ENCODE data around the gene NCLN. TPM values are rescaled to one million over a fixed set of nuclear protein-coding genes. Genes with fewer than 3 reads are reported as not detected.
"Not testable (repeated sequence)": the region's sequence is repeated elsewhere in the genome, so short reads cannot be mapped to it uniquely, and the experiment has no call there.

NCLN gene
- total and polyA plus RNA-seq, 9 of the 15 experiments (the other 6 are each of a cell fraction or from before 2014, with no cell fraction given) = 3.8 to 126 (median 39.6) TPM

DNA sequence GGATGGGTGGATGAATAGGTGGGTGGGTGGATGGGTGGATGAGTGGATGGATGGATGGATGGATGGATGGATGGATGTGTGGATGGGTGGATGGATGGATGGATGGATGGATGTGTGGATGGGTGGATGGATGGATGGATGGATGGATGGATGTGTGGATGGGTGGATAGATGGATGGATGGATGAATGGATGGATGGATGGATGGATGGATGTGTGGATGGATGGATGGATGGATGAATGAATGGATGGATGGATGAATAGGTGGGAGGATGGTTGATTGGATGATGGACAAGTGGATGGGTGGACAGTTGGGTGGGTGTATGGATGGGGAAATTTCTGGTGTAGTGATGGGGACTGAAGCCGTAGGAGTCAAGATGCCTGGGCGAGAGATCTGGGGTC is 49.9 kb downstream of the NCLN start:
- DNase-seq (ENCODE audit: extremely low read depth in 1 of 4, low spot score in 3 of 4); FAIRE-seq; H4K20me1 ChIP-seq (replicated peaks; ENCODE audit: control insufficient read depth, insufficient read depth, low read length); H3K4me3 ChIP-seq; in situ Hi-C loops (cut with MboI); H2AFZ ChIP-seq (ENCODE audit: low read depth, low read length); H3K36me3 ChIP-seq (ENCODE audit: control insufficient read depth, insufficient read depth, low read length); ATAC-seq; H3K9me3 ChIP-seq (replicated peaks; ENCODE audit: control insufficient read depth, insufficient read depth, low read depth, low read length); H3K9ac ChIP-seq (ENCODE audit: insufficient read depth in 1 of 2, low read depth in 2 of 2, low read length in 2 of 2); CTCF ChIA-PET (ENCODE audit: low intra/inter-chr PET ratio); BruUV-seq (replicated peaks); H3K4me2 ChIP-seq (ENCODE audit: insufficient read depth, low read length); intact Hi-C loops (cut with micrococcal nuclease); H3K9me1 ChIP-seq (ENCODE audit: control insufficient read depth, insufficient read depth, low read length); POLR2A ChIA-PET; H3K27ac ChIP-seq (ENCODE audit: extremely low read depth, low read depth, low read length); H3K4me1 ChIP-seq (replicated peaks in 1 of 2; ENCODE audit: control insufficient read depth in 2 of 2, insufficient read depth in 2 of 2, low read length in 2 of 2); H3K79me2 ChIP-seq (ENCODE audit: control insufficient read depth, insufficient read depth, low read length); H3K27me3 ChIP-seq (ENCODE audit: control insufficient read depth in 2 of 2, insufficient read depth in 2 of 2, low read length in 2 of 2): not testable (repeated sequence)
- 0 out of 2 replicates have a peak, but pooled peaks have one; percentile 36 for TF ChIP-seq EHMT2 (IDR thresholded peaks at IDR 0.05)
- 19% methylated on average over 2 of the region's 2 CpGs for WGBS (ENCODE audit: insufficient coverage, low coverage, missing lambda C conversion rate)

DNA sequence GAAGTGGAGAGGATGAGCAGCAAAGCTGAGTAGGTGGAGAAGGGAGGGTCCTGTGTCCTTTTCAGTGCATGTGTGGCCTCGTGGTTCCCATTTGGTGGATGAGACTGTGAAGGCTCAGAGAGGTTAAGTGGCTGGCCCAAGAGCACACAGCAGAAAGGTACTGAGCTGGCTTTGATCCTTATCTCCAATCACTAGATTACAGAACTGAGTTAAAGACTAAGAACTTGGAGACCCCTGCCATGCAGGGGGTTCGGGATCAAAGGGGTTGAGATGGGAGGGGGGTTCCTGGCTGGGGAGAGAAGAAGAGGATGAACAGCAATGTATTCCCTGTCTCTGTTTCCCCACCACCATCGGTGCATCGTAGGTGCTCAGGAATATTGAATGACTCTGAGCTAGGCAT is 50.5 kb downstream of the NCLN start:
- Histone ChIP-seq H3K4me2 (ENCODE audit: insufficient read depth, low read length) (no peak overlapping the region), H3K79me2 (ENCODE audit: control insufficient read depth, insufficient read depth, low read length) (no peaks in the 10 kb centered on the region), H3K4me3 (no peak overlapping the region), H3K27ac (ENCODE audit: extremely low read depth, low read depth, low read length) (no peak overlapping the region), H3K9me3 (replicated peaks; ENCODE audit: control insufficient read depth, insufficient read depth, low read depth, low read length) (no peaks in the 10 kb centered on the region), H3K9me1 (ENCODE audit: control insufficient read depth, insufficient read depth, low read length) (no peaks in the 10 kb centered on the region), H2AFZ (ENCODE audit: low read depth, low read length) (no peak overlapping the region), H3K9ac (ENCODE audit: insufficient read depth in 1 of 2, low read depth in 2 of 2, low read length in 2 of 2) (no peak overlapping the region), H3K4me1 (replicated peaks in 1 of 2; ENCODE audit: control insufficient read depth in 2 of 2, insufficient read depth in 2 of 2, low read length in 2 of 2) (peaks cover 0 to 3% of the 10 kb centered on the region in 2 experiments; a peak in 1 of 5 replicates), H3K27me3 (ENCODE audit: control insufficient read depth in 2 of 2, insufficient read depth in 2 of 2, low read length in 2 of 2) (peaks cover 0 to 9% of the 10 kb centered on the region in 2 experiments; a peak in 2 of 5 replicates), H3K36me3 (ENCODE audit: control insufficient read depth, insufficient read depth, low read length) (no peaks in the 10 kb centered on the region), H4K20me1 (replicated peaks; ENCODE audit: control insufficient read depth, insufficient read depth, low read length) (0 out of 2 replicates have a peak, but pooled peaks cover 2% of the 10 kb centered on the region)
- POLR2A ChIA-PET = interaction anchor here (0.6 kb wide), 1 partner anchor 1178 kb away, joined by 5 read pairs; no protein-coding TSS in a partner anchor
- WGBS (ENCODE audit: insufficient coverage, low coverage, missing lambda C conversion rate) = 19% methylated on average over 4 of the region's 4 CpGs
- ATAC-seq (no peak), FAIRE-seq (no peak), DNase-seq (ENCODE audit: extremely low read depth in 1 of 4, low spot score in 3 of 4) (no peak)
- BruUV-seq (replicated peaks) = no TSS peak
- intact Hi-C loops (cut with micrococcal nuclease) = no loop called here
- CTCF ChIA-PET (ENCODE audit: low intra/inter-chr PET ratio) = no interaction called here
- in situ Hi-C loops (cut with MboI) = no loop called here
- TF ChIP-seq SMARCA5 (IDR thresholded peaks at IDR 0.05) (peak; percentile 66; the same call in 1 of the 2 replicates), RCOR1 (IDR thresholded peaks at IDR 0.05; ENCODE audit: borderline replicate concordance in 1 of 2, low read depth in 2 of 2, low read length in 2 of 2) (peak in 1 of 2 experiments; percentile 54; a peak in 1 of 4 replicates), BCOR (IDR thresholded peaks at IDR 0.05) (peak; percentile 95), KDM1A (IDR thresholded peaks at IDR 0.05) (peak; percentile 40 to 69; a peak in 3 of 4 replicates), PTTG1 (tag; IDR thresholded peaks at IDR 0.05; ENCODE audit: low read depth) (no peak), ZFP36 (IDR thresholded peaks at IDR 0.05; ENCODE audit: low read depth, low read length, partially characterized antibody) (peak; percentile 91), GATA2 (CRISPR knock-in tag; IDR thresholded peaks at IDR 0.05) (peak; percentile 53), BRD9 (IDR thresholded peaks at IDR 0.05; ENCODE audit: low read depth, partially characterized antibody) (peak; percentile 100), PCBP2 (IDR thresholded peaks at IDR 0.05; ENCODE audit: low read depth, low read length, poor library complexity, severe bottlenecking) (no peak), RBM25 (IDR thresholded peaks at IDR 0.05; ENCODE audit: low read depth, low read length, severe bottlenecking) (peak; percentile 88), ERF (CRISPR knock-in tag; IDR thresholded peaks at IDR 0.05) (no peak), ZNF239 (CRISPR knock-in tag; IDR thresholded peaks at IDR 0.05) (peak; percentile 66)
- TF ChIP-seq, protein P1, sequence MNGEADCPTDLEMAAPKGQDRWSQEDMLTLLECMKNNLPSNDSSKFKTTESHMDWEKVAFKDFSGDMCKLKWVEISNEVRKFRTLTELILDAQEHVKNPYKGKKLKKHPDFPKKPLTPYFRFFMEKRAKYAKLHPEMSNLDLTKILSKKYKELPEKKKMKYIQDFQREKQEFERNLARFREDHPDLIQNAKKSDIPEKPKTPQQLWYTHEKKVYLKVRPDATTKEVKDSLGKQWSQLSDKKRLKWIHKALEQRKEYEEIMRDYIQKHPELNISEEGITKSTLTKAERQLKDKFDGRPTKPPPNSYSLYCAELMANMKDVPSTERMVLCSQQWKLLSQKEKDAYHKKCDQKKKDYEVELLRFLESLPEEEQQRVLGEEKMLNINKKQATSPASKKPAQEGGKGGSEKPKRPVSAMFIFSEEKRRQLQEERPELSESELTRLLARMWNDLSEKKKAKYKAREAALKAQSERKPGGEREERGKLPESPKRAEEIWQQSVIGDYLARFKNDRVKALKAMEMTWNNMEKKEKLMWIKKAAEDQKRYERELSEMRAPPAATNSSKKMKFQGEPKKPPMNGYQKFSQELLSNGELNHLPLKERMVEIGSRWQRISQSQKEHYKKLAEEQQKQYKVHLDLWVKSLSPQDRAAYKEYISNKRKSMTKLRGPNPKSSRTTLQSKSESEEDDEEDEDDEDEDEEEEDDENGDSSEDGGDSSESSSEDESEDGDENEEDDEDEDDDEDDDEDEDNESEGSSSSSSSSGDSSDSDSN (IDR thresholded peaks at IDR 0.05; ENCODE audit: borderline replicate concordance in 1 of 2, low read depth in 2 of 2, low read length in 2 of 2) = no peak
